Epithelial cell of esophagus (primary cell): ENCODE data around the gene MGAT4B.

Experiments
- DNase-seq: peaks from one replicate; pipeline ENCODE4 v3.0.0; 2010; ENCODE audit warnings: low read depth
- H3K4me3 ChIP-seq: 2 replicates; pipeline ENCODE4 v1.5.1; 2011; ENCODE audit warnings: mild to moderate bottlenecking, low read length, control low read depth
- CTCF ChIP-seq: IDR thresholded peaks from 2 replicates; pipeline ENCODE4 v1.5.1; 2011; ENCODE audit warnings: low read depth, mild to moderate bottlenecking, low read length, control low read depth, inconsistent platforms; ENCODE audit not compliant: insufficient read depth; ENCODE audit errors: missing control alignments

Gene MGAT4B

GRCh38 chr5:179800696-179801201, 5.9 kb downstream of the MGAT4B start:
- no peak for TF ChIP-seq CTCF

GRCh38 chr5:179800071-179800695, 6.5 kb downstream of the MGAT4B start:
- no peak for DNase-seq
- no peak for TF ChIP-seq CTCF
- H3K4me3 ChIP-seq: no peak overlapping the region

More at GRCh38 chr5:179800696-179801201, 5.9 kb downstream of the MGAT4B start:
- H3K4me3 ChIP-seq: no peak overlapping the region
- no peak for DNase-seq

- no peak for TF ChIP-seq CTCF
- H3K4me3 ChIP-seq: no peak overlapping the region
- DNase-seq: no peak
Observed at GRCh38 chr5:179799644-179799973, 7.1 kb downstream of the MGAT4B start.

GRCh38 chr5:179798771-179799643, 7.7 kb downstream of the MGAT4B start:
- TF ChIP-seq CTCF: no peak
- H3K4me3 ChIP-seq: no peak overlapping the region
- DNase-seq: no peak

- H3K4me3 ChIP-seq: no peak overlapping the region
- no peak for DNase-seq
- TF ChIP-seq CTCF: no peak
Observed at GRCh38 chr5:179798144-179798770, 8.4 kb downstream of the MGAT4B start.

- DNase-seq: no peak
- TF ChIP-seq CTCF: no peak
- H3K4me3 ChIP-seq: no peak overlapping the region
Observed at GRCh38 chr5:179797741-179798140, 8.9 kb downstream of the MGAT4B start.
